GM12878 (cell line): ENCODE results near the gene SLCO2A1. TPM values are rescaled to one million over a fixed set of nuclear protein-coding genes. Genes with fewer than 3 reads are reported as not detected.

Experiments used
- ATAC-seq: fragments of 200-7000 bp; cut with Tn5 transposase; 3 replicates; pipeline ENCODE4 v1.9.1; 2020; ENCODE audit warnings: mild to moderate bottlenecking, moderate library complexity
- BruUV-seq: library from RNA; stranded (reverse); fragments of 400-500 nt; replicated peaks from 2 replicates; lab custom pipeline; 2021; lab: Mats Ljungman, UMichigan
- CTCF ChIA-PET: fragments of 300-600 bp; sonication (Branson Sonifier 250); formaldehyde crosslinking; extraction: SDS; loops from one replicate; lab custom pipeline; 2021; ENCODE audit warnings: inconsistent platforms; lab: Yijun Ruan, JAX
- POLR2A ChIA-PET: fragments of 350-600 bp; formaldehyde crosslinking; extraction: SDS; loops from one replicate; lab custom pipeline; 2021; ENCODE audit warnings: inconsistent platforms; lab: Charles Lee
- RAD21 ChIA-PET: fragments of 300-600 bp; sonication (Branson Sonifier 250); formaldehyde crosslinking; loops from one replicate; lab custom pipeline; 2023; ENCODE audit warnings: antibody characterized with exemption; ENCODE audit not compliant: unreplicated experiment; lab: Charles Lee
- SMC1A ChIA-PET: fragments of 300-600 bp; sonication (Branson Sonifier 250); formaldehyde crosslinking; loops from one replicate; lab custom pipeline; 2023; ENCODE audit not compliant: unreplicated experiment, uncharacterized antibody; lab: Charles Lee
- DNase-seq: peaks from one replicate; pipeline ENCODE4 v3.0.0-alpha.2; 2011; ENCODE audit warnings: low read depth, low spot score
- FAIRE-seq: peaks from 3 replicates; lab custom pipeline; 2011; peaks lifted over from hg19 to GRCh38; lab: Jason Lieb, UNC
- H2AFZ ChIP-seq: 2 replicates; pipeline ENCODE4 v1.6.0; 2011; ENCODE audit warnings: low read depth, low read length, control low read depth; ENCODE audit not compliant: control insufficient read depth
- H3K27ac ChIP-seq: 2 replicates; pipeline ENCODE4 v1.5.1; 2011; ENCODE audit warnings: control low read depth; ENCODE audit not compliant: control insufficient read depth, insufficient read depth
- H3K27me3 ChIP-seq, 2 experiments: replicated peaks in 1 of 2; 2 replicates each; pipeline versions ENCODE4 v1.6.0 to v1.6.1; 2011; ENCODE audit warnings: low read length in 1 of 2; ENCODE audit not compliant: control insufficient read depth in 2 of 2, insufficient read depth in 2 of 2
- H3K36me3 ChIP-seq, 2 experiments: 2 replicates each; pipeline ENCODE4 v1.5.1; 2011; ENCODE audit warnings: low read length in 1 of 2; ENCODE audit not compliant: control insufficient read depth in 2 of 2, insufficient read depth in 2 of 2
- H3K4me1 ChIP-seq: 2 replicates; pipeline ENCODE4 v1.6.1; 2011; ENCODE audit warnings: mild to moderate bottlenecking, low read length, moderate library complexity, mixed read lengths; ENCODE audit not compliant: control insufficient read depth, insufficient read depth
- H3K4me2 ChIP-seq: 2 replicates; pipeline ENCODE4 v1.6.0; 2011; ENCODE audit warnings: control low read depth; ENCODE audit not compliant: control insufficient read depth, insufficient read depth
- H3K4me3 ChIP-seq: fragments of 200-600 bp; sonication (generic); 2 replicates; pipeline ENCODE4 v1.5.1; 2016
- H3K79me2 ChIP-seq: 2 replicates; pipeline ENCODE4 v1.6.0; 2011; ENCODE audit warnings: low read length; ENCODE audit not compliant: control insufficient read depth, insufficient read depth
- H3K9ac ChIP-seq: 2 replicates; pipeline ENCODE4 v1.8.0; 2011; ENCODE audit warnings: low read length, control low read depth, mixed read lengths; ENCODE audit not compliant: control insufficient read depth, insufficient read depth
- H3K9me3 ChIP-seq: replicated peaks from 3 replicates; pipeline ENCODE4 v1.5.1; 2011; ENCODE audit warnings: mild to moderate bottlenecking, low read length; ENCODE audit not compliant: control insufficient read depth, insufficient read depth
- H4K20me1 ChIP-seq: 2 replicates; pipeline ENCODE4 v1.6.0; 2011; ENCODE audit not compliant: control insufficient read depth, insufficient read depth
- IRF4 ChIP-seq: IDR thresholded peaks from 2 replicates; pipeline ENCODE4 v1.6.1; 2011; ENCODE audit warnings: low read depth, low read length
- ZNF622 ChIP-seq: fragments of 450-650 bp; IDR thresholded peaks from 2 replicates; pipeline ENCODE4 v1.6.1; 2017; ENCODE audit warnings: mild to moderate bottlenecking, inconsistent platforms
- WGBS: methylation state at CpG from one replicate; pipeline ENCODE4 v1.1.6; 2016; ENCODE audit warnings: low lambda C conversion rate; ENCODE audit not compliant: insufficient replicate concordance, insufficient coverage; ENCODE audit errors: missing lambda C conversion rate; 5-methylcytosine and 5-hydroxymethylcytosine counted together
- in situ Hi-C: fragments of 300-500 bp; cut with MboI; formaldehyde crosslinking; loops from 9 replicates; pipeline ENCODE4 v1.14.3; 2018; ENCODE audit warnings: mixed read lengths
- intact Hi-C: fragments of 100-400 bp; cut with micrococcal nuclease; formaldehyde crosslinking; loops from one replicate; pipeline ENCODE4 v1.14.2; 2022; ENCODE audit not compliant: unreplicated experiment
- polyA plus RNA-seq, 11 experiments: library from polyadenylated mRNA; depleted of rRNA in 4 of 11; unstranded in 6 of 11; stranded (reverse) in 5 of 11; fragments of >200 nt; fragmentation: Nextera tagmentation in 4 of 11; fragmentation: Illumina TruSeq in 1 of 11; extraction: Ambion mirVana in 4 of 11; extraction: Trizol in 1 of 11; gene quantifications; 1 replicate in 1 of 11; 2 replicates in 10 of 11; pipeline versions ENCODE4 v1.2.1 to v1.2.3, GENCODE V29; 2011 to 2016; ENCODE audit warnings: inconsistent platforms in 2 of 11, missing spikeins in 2 of 11, low read depth in 1 of 11
- total RNA-seq, 4 experiments: library from RNA; depleted of rRNA in 3 of 4; stranded (reverse); fragments of >200 nt in 3 of 4; fragmentation: Illumina TruSeq in 1 of 4; extraction: Trizol in 1 of 4; gene quantifications; 2 replicates each; pipeline versions ENCODE4 v1.2.1 to v1.2.3, GENCODE V29; 2013 to 2021
- TF ChIP-seq, protein P1 (sequence below): fragments of 450-650 bp; IDR thresholded peaks from 2 replicates; pipeline ENCODE4 v1.6.1; 2016; ENCODE audit warnings: mild to moderate bottlenecking

The SLCO2A1 gene
- total and polyA plus RNA-seq, 10 of the 15 experiments (the other 5 are each of a cell fraction or from before 2014, with no cell fraction given) = 0.05 TPM; not detected in 9

DNA sequence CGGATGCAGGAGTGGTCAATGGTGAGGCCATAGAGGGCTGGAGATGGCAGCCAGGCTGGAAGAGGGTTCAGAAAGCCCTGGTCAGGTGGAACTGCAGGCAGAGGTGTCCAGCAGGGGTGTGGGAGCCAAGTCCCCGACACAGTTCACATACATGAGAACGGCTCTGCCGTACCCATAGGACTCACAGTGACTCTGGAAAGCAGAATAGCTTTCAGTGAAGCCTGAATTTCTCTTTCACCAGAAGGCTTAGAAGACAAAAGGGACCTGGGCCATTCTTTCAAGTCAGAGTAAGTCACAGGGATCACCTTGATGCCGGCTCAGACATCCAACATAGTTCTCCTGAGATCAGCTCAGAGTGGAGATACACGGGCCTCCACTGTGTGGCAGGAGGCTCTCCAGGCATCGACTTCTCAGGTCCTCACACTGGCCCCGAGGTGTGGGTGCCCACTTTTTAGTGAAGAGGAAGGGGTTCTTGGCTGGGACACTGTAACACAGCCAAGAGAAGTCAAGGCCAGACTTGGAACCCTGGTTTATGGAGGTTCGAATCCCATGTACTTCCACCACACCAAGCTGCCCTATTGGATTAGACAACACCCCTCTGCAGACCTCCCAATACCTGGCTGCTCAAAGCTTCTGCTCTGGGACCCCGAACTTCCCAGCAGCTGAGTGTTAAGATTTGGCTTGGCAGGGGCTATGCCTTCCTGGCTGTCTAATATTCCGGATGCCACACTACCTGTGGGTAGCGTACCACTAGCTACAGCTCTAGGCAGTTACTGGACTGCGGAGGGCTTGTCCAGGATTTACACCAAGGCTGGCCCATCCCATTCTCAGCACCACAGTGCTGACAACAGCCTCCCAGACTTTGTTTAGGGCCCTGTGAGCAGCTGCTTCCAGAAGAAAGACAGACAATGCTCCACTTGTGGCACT lies 93.6 kb downstream of the SLCO2A1 start (continued):
- TF ChIP-seq, protein P1, sequence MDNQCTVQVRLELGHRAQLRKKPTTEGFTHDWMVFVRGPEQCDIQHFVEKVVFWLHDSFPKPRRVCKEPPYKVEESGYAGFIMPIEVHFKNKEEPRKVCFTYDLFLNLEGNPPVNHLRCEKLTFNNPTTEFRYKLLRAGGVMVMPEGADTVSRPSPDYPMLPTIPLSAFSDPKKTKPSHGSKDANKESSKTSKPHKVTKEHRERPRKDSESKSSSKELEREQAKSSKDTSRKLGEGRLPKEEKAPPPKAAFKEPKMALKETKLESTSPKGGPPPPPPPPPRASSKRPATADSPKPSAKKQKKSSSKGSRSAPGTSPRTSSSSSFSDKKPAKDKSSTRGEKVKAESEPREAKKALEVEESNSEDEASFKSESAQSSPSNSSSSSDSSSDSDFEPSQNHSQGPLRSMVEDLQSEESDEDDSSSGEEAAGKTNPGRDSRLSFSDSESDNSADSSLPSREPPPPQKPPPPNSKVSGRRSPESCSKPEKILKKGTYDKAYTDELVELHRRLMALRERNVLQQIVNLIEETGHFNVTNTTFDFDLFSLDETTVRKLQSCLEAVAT = no peak
- no peak for TF ChIP-seq ZNF622

DNA sequence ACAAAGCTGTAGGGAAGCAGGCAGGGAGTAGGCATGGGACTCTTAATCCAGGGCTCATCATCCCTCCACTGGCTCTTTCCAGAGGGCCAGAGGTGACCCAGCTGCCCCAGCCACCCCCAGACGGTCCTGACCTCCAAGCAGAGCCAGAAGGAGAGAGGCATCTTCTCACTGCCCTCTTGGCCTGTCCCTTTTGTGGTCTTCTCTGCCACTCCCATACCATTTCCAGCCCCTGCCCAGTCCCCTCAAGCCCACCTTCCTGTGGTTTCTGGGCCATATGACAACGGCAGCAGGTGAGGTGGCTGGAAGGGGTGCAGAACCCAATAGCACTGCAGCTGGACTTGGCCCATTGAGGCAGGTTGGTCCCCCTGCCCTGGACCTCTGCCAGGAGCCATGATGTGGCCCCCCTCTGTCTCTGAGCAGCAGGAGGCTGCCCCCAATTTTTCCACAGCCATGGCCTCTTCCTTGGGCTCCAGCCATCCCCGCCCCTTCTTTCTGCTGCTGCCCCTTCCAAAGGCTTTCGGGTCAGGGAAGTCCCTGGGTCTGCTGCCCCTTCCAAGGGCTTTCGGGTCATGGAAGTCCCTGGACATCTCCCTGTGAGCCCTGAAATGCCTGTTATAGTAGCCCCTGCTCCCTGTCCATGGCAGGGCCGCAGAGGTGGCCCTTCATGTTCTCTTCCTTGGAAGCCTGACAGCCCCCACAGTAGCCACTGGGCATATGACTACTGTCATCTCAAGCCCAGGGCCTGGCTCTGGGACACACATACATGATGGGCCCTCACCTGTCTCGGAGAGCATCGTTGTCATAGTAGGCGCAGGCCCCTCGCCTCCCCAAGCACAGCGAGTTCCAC lies 94.5 kb downstream of the SLCO2A1 start:
- SMC1A ChIA-PET = no interaction called here
- H4K20me1 ChIP-seq = no peaks in the 10 kb centered on the region
- no peak for ATAC-seq
- RAD21 ChIA-PET = no interaction called here
- in situ Hi-C loops = loop anchor here (10.0 kb wide), 2 partner anchors 280 to 1200 kb away; no protein-coding TSS in a partner anchor
- H3K9me3 ChIP-seq = no peaks in the 10 kb centered on the region
- CTCF ChIA-PET = no interaction called here
- H3K27ac ChIP-seq = no peak overlapping the region
- no peaks in the 10 kb centered on the region for H3K36me3 ChIP-seq
- no peak overlapping the region for H3K4me3 ChIP-seq
- whole genome bisulfite sequencing = 34% methylated on average over 11 of the region's 11 CpGs
- no peaks in the 10 kb centered on the region for H3K4me1 ChIP-seq
- TF ChIP-seq IRF4 = no peak
- no peaks in the 10 kb centered on the region for H3K79me2 ChIP-seq
- POLR2A ChIA-PET = no interaction called here
- H2AFZ ChIP-seq = no peak overlapping the region
- H3K4me2 ChIP-seq = no peak overlapping the region
- intact Hi-C loops = loop anchor here (5.0 kb wide), 1 partner anchor 257 kb away; no protein-coding TSS in a partner anchor
- FAIRE-seq = no peak
- BruUV-seq = no TSS peak
- no peaks in the 10 kb centered on the region; a peak in 1 of 4 replicates for H3K27me3 ChIP-seq
- no peak overlapping the region for H3K9ac ChIP-seq
- DNase-seq = no peak
